Sigmoid colon (tissue), 7 donors: Measurements from ENCODE around the gene APOL3. TPM values are rescaled to one million over a fixed set of nuclear protein-coding genes. Genes with fewer than 3 reads are reported as not detected.
"Not testable (repeated sequence)": the region's sequence is repeated elsewhere in the genome, so short reads cannot be mapped to it uniquely, and the experiment has no call there.

Experiments used
- DNase-seq: peaks from one replicate; pipeline ENCODE4 v3.0.0-alpha.2; 2019
- H3K27ac ChIP-seq, 4 donors: fragments of 200-600 bp; sonication (generic); one replicate each; pipeline ENCODE4 v1.5.1; 2016 to 2019; ENCODE audit warnings: mild to moderate bottlenecking in 1 of 4
- H3K27me3 ChIP-seq, 3 donors: fragments of 200-600 bp; sonication (generic); one replicate each; pipeline ENCODE4 v1.5.1; 2019; ENCODE audit warnings: mild to moderate bottlenecking in 1 of 3
- H3K36me3 ChIP-seq, 4 donors: fragments of 200-600 bp; sonication (generic); one replicate each; pipeline ENCODE4 v1.5.1; 2016 to 2019
- H3K4me1 ChIP-seq, 4 donors: fragments of 200-600 bp; sonication (generic); one replicate each; pipeline ENCODE4 v1.5.1; 2017 to 2019
- H3K4me3 ChIP-seq, 4 donors: fragments of 200-600 bp; sonication (generic); one replicate each; pipeline ENCODE4 v1.5.1; 2017 to 2019; ENCODE audit warnings: mild to moderate bottlenecking in 2 of 4, moderate library complexity in 1 of 4
- H3K9me3 ChIP-seq, 4 donors: fragments of 200-600 bp in 3 of 4; sonication (generic) in 3 of 4; one replicate each; pipeline versions ENCODE4 v1.5.1 to v1.6.1; 2013 to 2019
- CTCF ChIP-seq, 4 experiments: fragments of 450-650 bp in 3 of 4; fragments of 200-600 bp in 1 of 4; IDR thresholded peaks; one replicate each; pipeline ENCODE4 v1.5.1; 2016 to 2019; ENCODE audit warnings: antibody characterized with exemption in 4 of 4, mild to moderate bottlenecking in 3 of 4, moderate library complexity in 2 of 4
- EP300 ChIP-seq, 4 donors: sonication (generic); formaldehyde crosslinking; IDR thresholded peaks; one replicate each; pipeline ENCODE4 v1.6.1; 2017; ENCODE audit warnings: antibody characterized with exemption in 4 of 4
- POLR2A ChIP-seq, 2 donors: fragments of 450-650 bp; IDR thresholded peaks; one replicate each; pipeline ENCODE4 v1.6.1; 2016; ENCODE audit warnings: antibody characterized with exemption in 2 of 2, mild to moderate bottlenecking in 2 of 2, moderate library complexity in 2 of 2
- POLR2AphosphoS5 ChIP-seq, 4 donors: sonication (generic); formaldehyde crosslinking; IDR thresholded peaks; one replicate each; pipeline ENCODE4 v1.6.1; 2017; ENCODE audit warnings: antibody characterized with exemption in 4 of 4
- WGBS, 2 donors: extraction: QIAGEN DNeasy Blood & Tissue Kit; methylation state at CpG; one replicate each; pipeline ENCODE4 v1.1.7; 2013; 5-methylcytosine and 5-hydroxymethylcytosine counted together
- intact Hi-C: fragments of 100-400 bp; cut with DNase I; formaldehyde crosslinking; loops from one replicate; pipeline ENCODE4 v1.15.1; 2023
- polyA plus RNA-seq, 3 donors: library from polyadenylated mRNA; stranded (reverse); fragments of 200-250 nt; gene quantifications; one replicate each; pipeline ENCODE4 v1.2.3, GENCODE V29; 2013
- total RNA-seq, 4 donors: library from RNA; depleted of rRNA; stranded (reverse); fragments of >200 nt; gene quantifications; one replicate each; pipeline ENCODE4 v1.1.0, GENCODE V29; 2016
- donor health status: healthy with polysubstance abuse.
- donor health status: Bipolar disorder and iron deficiency.
- donor health status: healthy.

The APOL3 gene
- total and polyA plus RNA-seq, 7 donors = 7.4 to 48.9 (median 27.4) TPM

DNA sequence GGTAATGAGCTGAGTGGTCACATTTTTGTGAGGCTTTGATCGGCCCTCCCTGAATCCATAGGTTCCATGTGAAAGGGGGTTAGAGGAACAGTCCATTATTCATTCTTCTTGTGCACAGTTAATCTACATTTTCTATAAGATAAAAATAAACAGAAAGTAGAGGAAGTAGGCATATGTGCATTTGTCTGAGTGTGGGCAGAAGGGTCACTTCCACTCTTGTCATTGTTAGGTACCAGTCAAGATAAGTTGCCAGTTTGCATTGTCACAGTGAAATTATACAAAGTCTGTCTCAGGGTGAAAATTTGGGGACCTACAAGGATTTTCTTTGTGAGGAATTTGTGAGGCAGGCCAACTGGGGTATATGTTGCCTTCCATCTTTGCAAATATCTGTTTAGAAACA lies 45.7 kb upstream of the APOL3 start:
- 89 to 91% methylated on average over 1 of the region's 1 CpG for WGBS, 2 donors

DNA sequence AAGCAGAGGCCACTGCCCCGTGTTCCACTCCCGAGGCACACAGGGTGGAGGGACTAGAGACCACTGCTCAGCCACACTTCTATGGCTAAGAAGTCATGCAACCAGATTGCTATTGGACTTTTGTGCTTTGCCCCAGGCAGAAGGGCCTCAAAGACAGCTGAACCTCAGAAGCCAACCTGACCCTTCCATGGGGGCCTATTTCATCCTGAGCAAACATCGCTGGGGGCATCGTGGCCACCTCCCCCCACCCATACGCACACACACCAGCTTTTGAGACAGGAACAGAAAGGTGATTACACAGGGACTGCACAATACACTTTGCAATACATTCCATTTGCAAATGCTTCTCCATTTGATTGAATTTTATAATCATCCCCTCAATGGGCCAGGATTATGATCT lies 45.0 kb upstream of the APOL3 start:
- WGBS, 2 donors = 72 to 78% methylated on average over 5 of the region's 5 CpGs
- H3K27ac ChIP-seq, H3K9me3 ChIP-seq, H3K4me3 ChIP-seq, H3K36me3 ChIP-seq, DNase-seq, H3K4me1 ChIP-seq, intact Hi-C loops, H3K27me3 ChIP-seq: not testable (repeated sequence)

More for the DNA sequence above, 45.7 kb upstream of the APOL3 start:
- TF ChIP-seq POLR2AphosphoS5 (IDR thresholded peaks at IDR 0.05) = no peak
- no peak for TF ChIP-seq CTCF (IDR thresholded peaks at IDR 0.05)
- TF ChIP-seq POLR2A (IDR thresholded peaks at IDR 0.05) = no peak
- TF ChIP-seq EP300 (IDR thresholded peaks at IDR 0.05) = no peak
- no peak for DNase-seq
- Histone ChIP-seq H3K27me3 (no peaks in the 10 kb centered on the region), H3K36me3 (no peaks in the 10 kb centered on the region), H3K4me3 (no peak overlapping the region), H3K4me1 (peaks cover 0 to 13% (median 9%) of the 10 kb centered on the region in 4 donors), H3K27ac (no peak overlapping the region), H3K9me3 (no peaks in the 10 kb centered on the region)
- intact Hi-C loops = no loop called here

GRCh38 chr22:36204632-36205015 lies 44.1 kb upstream of the APOL3 start:
- H3K27ac ChIP-seq = no peak overlapping the region
- no peaks in the 10 kb centered on the region for H3K9me3 ChIP-seq
- WGBS, 2 donors = 16 to 51% methylated on average over 6 of the region's 6 CpGs
- H3K4me3 ChIP-seq = no peak overlapping the region
- DNase-seq = no peak
- H3K4me1 ChIP-seq = peaks cover 0 to 10% (median 7%) of the 10 kb centered on the region in 4 donors
- H3K36me3 ChIP-seq = no peaks in the 10 kb centered on the region
- intact Hi-C loops = no loop called here
- H3K27me3 ChIP-seq = no peaks in the 10 kb centered on the region
- TF ChIP-seq POLR2A (IDR thresholded peaks at IDR 0.05) = no peak
- no peak for TF ChIP-seq CTCF (IDR thresholded peaks at IDR 0.05)
- TF ChIP-seq POLR2AphosphoS5 (IDR thresholded peaks at IDR 0.05) = no peak
- TF ChIP-seq EP300 (IDR thresholded peaks at IDR 0.05) = no peak

- peaks cover 0 to 10% (median 7%) of the 10 kb centered on the region in 4 donors for H3K4me1 ChIP-seq
- TF ChIP-seq POLR2AphosphoS5 (IDR thresholded peaks at IDR 0.05) = no peak
- TF ChIP-seq POLR2A (IDR thresholded peaks at IDR 0.05) = no peak
- TF ChIP-seq CTCF (IDR thresholded peaks at IDR 0.05) = no peak
- TF ChIP-seq EP300 (IDR thresholded peaks at IDR 0.05) = no peak
- H3K27ac ChIP-seq = no peak overlapping the region
- no peak for DNase-seq
- H3K9me3 ChIP-seq = no peaks in the 10 kb centered on the region
- no peak overlapping the region for H3K4me3 ChIP-seq
- H3K36me3 ChIP-seq = no peaks in the 10 kb centered on the region
- H3K27me3 ChIP-seq = no peaks in the 10 kb centered on the region
- intact Hi-C loops = no loop called here
- WGBS, 2 donors = 55 to 70% methylated on average over 8 of the region's 8 CpGs
Measured at GRCh38 chr22:36204001-36204631, 43.6 kb upstream of the APOL3 start.

DNA sequence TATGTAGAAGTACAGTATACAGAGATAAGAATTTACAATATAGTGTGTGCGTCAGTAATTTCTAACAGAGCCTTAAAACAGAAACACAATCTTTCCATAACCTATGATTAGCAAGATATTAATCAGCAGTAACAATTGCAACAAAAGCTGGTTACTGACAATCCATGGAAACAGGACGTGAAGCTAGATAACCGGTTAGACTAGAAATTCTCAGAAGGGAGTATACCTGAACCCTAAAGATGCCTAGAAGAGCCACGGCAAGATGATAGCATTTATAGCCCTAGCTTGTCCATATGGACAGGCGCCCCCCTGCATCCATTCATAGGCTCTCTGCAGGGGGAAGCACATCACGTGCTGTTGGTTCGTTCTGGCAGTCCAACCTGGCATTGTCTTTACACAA lies 42.9 kb upstream of the APOL3 start:
- H3K4me1 ChIP-seq, H3K27me3 ChIP-seq, H3K36me3 ChIP-seq, intact Hi-C loops, H3K9me3 ChIP-seq, H3K27ac ChIP-seq, DNase-seq, H3K4me3 ChIP-seq: not testable (repeated sequence)
- 25 to 77% methylated on average over 7 of the region's 7 CpGs for WGBS, 2 donors

DNA sequence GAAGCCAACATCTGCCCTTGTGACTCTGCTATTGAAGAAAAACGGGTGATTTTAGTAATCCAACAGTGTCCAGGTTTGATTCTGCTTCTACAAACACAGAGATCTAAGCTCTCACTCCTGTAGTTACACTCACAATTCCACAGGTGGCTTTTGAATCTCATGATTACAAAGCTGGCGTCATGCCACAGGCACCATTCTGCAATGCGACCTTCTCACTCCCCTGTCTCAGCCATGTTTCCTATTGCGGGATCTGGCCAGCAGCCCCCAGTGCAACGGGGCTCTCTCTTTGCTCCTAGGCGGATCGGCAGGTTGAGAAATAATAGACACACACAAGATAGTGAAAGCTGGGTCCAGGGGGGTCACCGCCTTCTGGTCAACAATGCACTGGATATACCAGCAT lies 42.4 kb upstream of the APOL3 start:
- 17 to 56% methylated on average over 8 of the region's 8 CpGs for WGBS, 2 donors
- H3K4me1 ChIP-seq, H3K9me3 ChIP-seq, intact Hi-C loops, H3K27me3 ChIP-seq, H3K4me3 ChIP-seq, H3K36me3 ChIP-seq, H3K27ac ChIP-seq: not testable (repeated sequence)
- DNase-seq = peak; percentile 64
